Neural cell (in vitro differentiated cells): ENCODE measurements around the gene ACAP1. TPM values are rescaled to one million over a fixed set of nuclear protein-coding genes. Genes with fewer than 3 reads are reported as not detected.

Experiments used
- H2AFZ ChIP-seq: fragments of 200-600, 300-800 bp; sonication (generic), shearing (Covaris generic); 2 replicates; pipeline ENCODE4 v1.6.0; 2014; ENCODE audit warnings: low read depth, mild to moderate bottlenecking, antibody characterized with exemption, low read length, moderate library complexity
- H3F3A ChIP-seq: fragments of 200-600 bp; shearing (Covaris generic); 2 replicates; pipeline ENCODE4 v1.6.1; 2016; ENCODE audit warnings: mild to moderate bottlenecking, moderate library complexity, mixed read lengths, antibody characterized with exemption, low read length; ENCODE audit not compliant: insufficient read depth, poor library complexity, severe bottlenecking
- H3K27ac ChIP-seq: fragments of 200-600, 300-800 bp; sonication (generic), shearing (Covaris generic); 2 replicates; pipeline ENCODE4 v1.5.1; 2014; ENCODE audit warnings: mild to moderate bottlenecking, low read length, moderate library complexity
- H3K27me3 ChIP-seq: fragments of 300-800, 200-600 bp; sonication (generic), shearing (Covaris generic); 2 replicates; pipeline ENCODE4 v1.6.0; 2014; ENCODE audit warnings: mild to moderate bottlenecking, low read depth, low read length, moderate library complexity; ENCODE audit not compliant: insufficient read depth
- H3K36me3 ChIP-seq: fragments of 300-800, 200-600 bp; sonication (generic), shearing (Covaris generic); 2 replicates; pipeline ENCODE4 v1.5.1; 2014; ENCODE audit warnings: mild to moderate bottlenecking, antibody characterized with exemption, low read length, moderate library complexity; ENCODE audit not compliant: insufficient read depth
- H3K4me2 ChIP-seq: fragments of 300-800, 200-600 bp; sonication (generic), shearing (Covaris generic); 2 replicates; pipeline ENCODE4 v1.6.0; 2014; ENCODE audit warnings: mild to moderate bottlenecking, low read length
- H3K4me3 ChIP-seq: fragments of 300-800, 200-600 bp; sonication (generic), shearing (Covaris generic); 2 replicates; pipeline ENCODE4 v1.5.1; 2014; ENCODE audit warnings: mild to moderate bottlenecking, low read length, moderate library complexity
- H3K79me2 ChIP-seq: fragments of 200-600 bp; shearing (Covaris generic); replicated peaks from 2 replicates; pipeline ENCODE4 v1.6.0; 2014; ENCODE audit warnings: mild to moderate bottlenecking, low read length, moderate library complexity; ENCODE audit not compliant: insufficient read depth
- H3K9ac ChIP-seq: fragments of 300-800, 200-600 bp; sonication (generic), shearing (Covaris generic); 2 replicates; pipeline ENCODE4 v1.6.1; 2016; ENCODE audit warnings: mild to moderate bottlenecking, low read length, mixed read lengths
- H3K9me2 ChIP-seq: fragments of 200-600 bp; shearing (Covaris generic); 2 replicates; pipeline ENCODE4 v1.6.1; 2016; ENCODE audit warnings: mild to moderate bottlenecking, low read length, mixed read lengths; ENCODE audit not compliant: insufficient read depth
- H3K9me3 ChIP-seq: fragments of 200-600, 300-800 bp; sonication (generic), shearing (Covaris generic); 2 replicates; pipeline ENCODE4 v1.6.1; 2016; ENCODE audit warnings: mild to moderate bottlenecking, mixed run types, low read length, moderate library complexity, mixed read lengths
- H4K20me1 ChIP-seq: fragments of 200-600 bp; shearing (Covaris generic); 2 replicates; pipeline ENCODE4 v1.6.1; 2016; ENCODE audit warnings: mild to moderate bottlenecking, mixed run types; ENCODE audit not compliant: insufficient read depth
- CTCF ChIP-seq: fragments of 450-650 bp; IDR thresholded peaks from 2 replicates; pipeline ENCODE4 v1.5.1; 2014; ENCODE audit warnings: antibody characterized with exemption, mild to moderate bottlenecking, moderate library complexity; ENCODE audit not compliant: poor library complexity, severe bottlenecking
- EP300 ChIP-seq: fragments of 450-650 bp; conservative IDR thresholded peaks from 2 replicates; pipeline ENCODE4 v1.6.1; 2014; ENCODE audit warnings: antibody characterized with exemption, mild to moderate bottlenecking, moderate library complexity; ENCODE audit not compliant: poor library complexity, severe bottlenecking
- EZH2 ChIP-seq: fragments of 200-600, 300-800 bp; shearing (Covaris generic), sonication (generic); IDR thresholded peaks from 2 replicates; pipeline ENCODE4 v1.6.1; 2014; ENCODE audit warnings: antibody characterized with exemption, low read length, borderline replicate concordance, mild to moderate bottlenecking; ENCODE audit not compliant: insufficient read depth, poor library complexity, severe bottlenecking
- MXI1 ChIP-seq: fragments of 450-650 bp; conservative IDR thresholded peaks from 2 replicates; pipeline ENCODE4 v1.6.1; 2014; ENCODE audit warnings: antibody characterized with exemption, mild to moderate bottlenecking; ENCODE audit not compliant: poor library complexity, severe bottlenecking
- POLR2AphosphoS5 ChIP-seq: IDR thresholded peaks from 2 replicates; pipeline ENCODE4 v1.6.1; 2012
- RAD21 ChIP-seq: fragments of 450-650 bp; conservative IDR thresholded peaks from 2 replicates; pipeline ENCODE4 v1.6.1; 2014; ENCODE audit warnings: antibody characterized with exemption, mild to moderate bottlenecking, moderate library complexity
- REST ChIP-seq: IDR thresholded peaks from 2 replicates; pipeline ENCODE4 v1.6.1; 2012; ENCODE audit warnings: borderline replicate concordance
- SMC3 ChIP-seq: fragments of 450-650 bp; conservative IDR thresholded peaks from 2 replicates; pipeline ENCODE4 v1.6.1; 2014; ENCODE audit warnings: antibody characterized with exemption, mild to moderate bottlenecking, moderate library complexity; ENCODE audit not compliant: poor library complexity
- TAF1 ChIP-seq: IDR thresholded peaks from 2 replicates; pipeline ENCODE4 v1.6.1; 2012; ENCODE audit warnings: low read depth
- polyA plus RNA-seq: library from polyadenylated mRNA; depleted of rRNA; stranded (reverse); fragments of >200 nt; gene quantifications from 2 replicates; pipeline ENCODE4 v1.2.3, GENCODE V29; 2014

Gene ACAP1
- polyA plus RNA-seq, 1 donor from 2014 or later = 0.66 TPM

- H2AFZ ChIP-seq = peak overlapping the region; percentile 61
- no peaks in the 10 kb centered on the region for H3K9me2 ChIP-seq
- H3K79me2 ChIP-seq = peaks cover 9% of the 10 kb centered on the region
- no peaks in the 10 kb centered on the region for H3K9me3 ChIP-seq
- H3K27me3 ChIP-seq = no peaks in the 10 kb centered on the region
- H3K4me2 ChIP-seq = peak overlapping the region; percentile 49
- peak overlapping the region; percentile 93 for H3K27ac ChIP-seq
- H3K4me3 ChIP-seq = peak overlapping the region; percentile 92
- TF ChIP-seq EP300 (peak; percentile 57), EZH2 (no peak), POLR2AphosphoS5 (peak; percentile 94), RAD21 (no peak), TAF1 (peak; percentile 86), REST (peak; percentile 39), MXI1 (peak; percentile 82), CTCF (peak; percentile 43), SMC3 (no peak)
- H3K9ac ChIP-seq = peak overlapping the region; percentile 81
- no peaks in the 10 kb centered on the region for H3K36me3 ChIP-seq
- no peaks in the 10 kb centered on the region for H4K20me1 ChIP-seq
- no peaks in the 10 kb centered on the region for H3F3A ChIP-seq
Measured at GRCh38 chr17:7329374-7329996, 6.8 kb upstream of the ACAP1 start.

DNA sequence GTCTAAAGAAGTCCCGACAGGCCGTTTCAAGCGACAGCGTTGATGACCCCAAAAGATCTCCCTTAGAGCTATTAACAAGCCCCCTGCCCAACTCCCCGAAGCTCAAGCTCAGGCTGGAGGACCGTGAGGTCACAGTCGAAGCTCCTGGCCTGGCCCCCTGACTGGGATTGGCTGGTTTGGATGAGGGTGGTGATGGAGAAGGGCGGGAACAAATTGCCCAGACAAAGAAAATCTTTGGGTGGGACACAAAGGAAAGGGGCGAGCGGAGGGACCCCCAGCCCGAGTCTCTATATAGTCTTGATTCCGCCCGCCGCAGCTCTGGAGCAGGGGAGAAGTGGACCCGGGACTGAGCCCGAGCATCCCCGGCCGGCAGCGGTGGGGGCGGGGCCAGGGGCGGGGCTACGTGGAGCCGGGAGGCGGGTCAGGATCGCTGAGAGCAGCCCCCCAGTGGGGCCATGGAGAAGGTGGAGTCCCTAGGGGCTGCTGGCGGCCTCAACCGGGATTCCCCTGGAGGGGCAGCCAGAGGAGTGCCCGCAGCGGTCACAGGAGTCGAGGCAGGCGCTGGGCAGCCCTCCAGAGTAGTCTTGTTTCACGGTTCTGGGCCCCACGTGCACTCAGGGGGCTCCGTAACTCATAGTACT is 6.2 kb upstream of the ACAP1 start:
- Histone ChIP-seq H3K79me2 (peaks cover 9% of the 10 kb centered on the region), H3K27me3 (no peaks in the 10 kb centered on the region), H3K27ac (peak overlapping the region; percentile 93), H3F3A (no peaks in the 10 kb centered on the region), H3K9me2 (no peaks in the 10 kb centered on the region), H2AFZ (peak overlapping the region; percentile 61), H3K9ac (peak overlapping the region; percentile 81), H3K4me2 (peak overlapping the region; percentile 49), H3K36me3 (no peaks in the 10 kb centered on the region), H3K4me3 (peak overlapping the region; percentile 92), H4K20me1 (no peaks in the 10 kb centered on the region), H3K9me3 (no peaks in the 10 kb centered on the region)
- TF ChIP-seq TAF1 (peak; percentile 7), POLR2AphosphoS5 (no peak), REST (no peak), EZH2 (no peak), CTCF (no peak)
